HEK293T (cell line): ENCODE results near the gene USHBP1.

Source experiments
- BHLHE40 ChIP-seq: fragments of 450-650 bp; IDR thresholded peaks from 2 replicates; pipeline ENCODE4 v1.6.1; 2016; ENCODE audit warnings: mild to moderate bottlenecking, moderate library complexity, borderline replicate concordance
- ELF4 ChIP-seq: fragments of 450-650 bp; IDR thresholded peaks from 2 replicates; pipeline ENCODE4 v1.6.1; 2017; ENCODE audit warnings: antibody characterized with exemption
- FOXM1 ChIP-seq: fragments of 450-650 bp; IDR thresholded peaks from 2 replicates; pipeline ENCODE4 v1.6.1; 2017; ENCODE audit warnings: mild to moderate bottlenecking, borderline replicate concordance
- NFRKB ChIP-seq: fragments of 450-650 bp; IDR thresholded peaks from 2 replicates; pipeline ENCODE4 v1.6.1; 2016; ENCODE audit warnings: mild to moderate bottlenecking, moderate library complexity
- SP1 ChIP-seq: fragments of 450-650 bp; IDR thresholded peaks from 2 replicates; pipeline ENCODE4 v1.6.1; 2017

DNA sequence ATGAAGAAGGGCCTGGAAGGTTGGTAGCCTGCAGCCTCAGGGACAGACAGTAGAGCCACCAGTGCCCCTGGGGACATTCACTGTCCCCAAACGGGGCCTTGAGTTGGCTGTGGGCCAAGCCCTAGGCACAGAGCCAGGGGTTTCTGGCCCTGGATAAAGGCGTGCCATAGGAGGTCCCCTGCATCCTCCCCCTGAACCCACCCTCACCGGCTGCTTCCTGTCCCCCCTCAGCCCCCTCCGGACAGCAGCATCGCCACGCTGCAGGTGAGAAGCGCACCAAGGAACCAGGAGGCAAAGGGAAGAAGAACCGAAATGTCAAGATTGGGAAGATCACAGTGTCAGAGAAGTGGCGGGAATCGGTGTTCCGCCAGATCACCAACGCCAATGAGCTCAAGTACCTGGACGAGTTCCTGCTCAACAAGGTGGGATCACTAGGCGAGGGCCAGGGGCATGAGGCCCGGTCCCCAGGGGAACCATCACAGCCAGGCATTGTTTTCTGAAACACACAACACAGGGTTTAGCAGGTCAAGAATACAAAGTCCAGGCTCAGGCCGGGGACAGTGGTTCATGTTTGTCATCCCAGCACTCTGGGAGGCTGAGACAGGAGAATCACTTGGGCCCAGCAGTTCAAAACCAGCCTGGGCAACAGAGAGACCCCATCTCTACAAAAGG is 64.0 kb downstream of the USHBP1 start:
- TF ChIP-seq NFRKB (no peak), FOXM1 (no peak), SP1 (no peak), ELF4 (no peak), BHLHE40 (no peak)
